ENCODE data around the gene UBE2N. TPM values are rescaled to one million over a fixed set of nuclear protein-coding genes. Genes with fewer than 3 reads are reported as not detected.
"Not testable (repeated sequence)": the region's sequence is repeated elsewhere in the genome, so short reads cannot be mapped to it uniquely, and the experiment has no call there.

UBE2N gene
- polyA plus RNA-seq, 6 donors from 2014 or later: 152 to 210 (median 157) TPM

GRCh38 chr12:93402333-93403311 is 39.1 kb downstream of the UBE2N start:
- Mint-ChIP-seq H3K27me3 (no peaks in the 10 kb centered on the region), H3K4me1 (peaks cover 0 to 6% (median 4%) of the 10 kb centered on the region in 3 donors), H3K9me3 (no peaks in the 10 kb centered on the region), H3K27ac (peak overlapping the region in 4 of 6 donors; percentile 7 to 83 (median 54)), H3K36me3 (peaks cover 0 to 4% of the 10 kb centered on the region in 2 donors), H3K4me3 (no peak overlapping the region)
- DNase-seq (no peak), ATAC-seq (ENCODE audit: low read depth in 2 of 2) (no peak)

DNA sequence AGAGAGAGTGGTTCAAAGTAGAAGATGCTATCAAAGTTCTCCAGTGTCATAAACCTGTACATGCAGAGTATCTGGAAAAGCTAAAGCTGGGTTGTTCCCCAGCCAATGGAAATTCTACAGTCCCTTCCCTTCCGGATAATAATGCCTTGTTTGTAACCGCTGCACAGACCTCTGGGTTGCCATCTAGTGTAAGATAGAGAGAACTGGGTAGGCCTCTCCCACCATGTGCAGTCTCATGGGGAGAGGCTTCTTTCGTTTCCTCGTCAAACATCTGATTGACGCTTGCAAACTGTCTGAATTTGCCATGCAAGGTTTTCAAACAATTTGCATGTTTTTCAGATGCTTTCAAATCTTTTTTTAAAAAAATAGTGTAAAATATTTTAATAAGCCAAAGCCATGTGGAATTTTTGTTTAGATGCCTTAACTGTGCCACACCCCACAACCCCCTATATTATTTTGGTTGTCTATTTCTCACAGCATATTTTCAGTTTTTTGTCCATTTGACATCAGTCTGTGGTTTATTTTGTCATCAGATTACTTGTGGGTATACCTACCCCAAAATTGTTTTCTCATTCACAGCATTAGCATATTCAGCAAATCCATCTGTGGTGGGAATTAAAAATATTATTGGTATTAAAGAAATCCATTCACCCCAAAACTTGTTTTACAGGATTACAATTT is 42.4 kb downstream of the UBE2N start:
- H3K4me1 Mint-ChIP-seq, H3K4me3 Mint-ChIP-seq, H3K27me3 Mint-ChIP-seq, H3K27ac Mint-ChIP-seq, DNase-seq, H3K36me3 Mint-ChIP-seq, H3K9me3 Mint-ChIP-seq: not testable (repeated sequence)
- peak; percentile 100 for ATAC-seq (ENCODE audit: low read depth in 2 of 2)

- Mint-ChIP-seq H3K36me3 (no peaks in the 10 kb centered on the region), H3K9me3 (no peaks in the 10 kb centered on the region), H3K4me3 (no peak overlapping the region), H3K4me1 (no peaks in the 10 kb centered on the region), H3K27me3 (no peaks in the 10 kb centered on the region), H3K27ac (no peak overlapping the region)
- DNase-seq (no peak), ATAC-seq (ENCODE audit: low read depth in 2 of 2) (no peak)
Measured at GRCh38 chr12:93397412-93397811, 44.3 kb downstream of the UBE2N start.

GRCh38 chr12:93393425-93393824 is 48.3 kb downstream of the UBE2N start:
- no peak overlapping the region for H3K27ac Mint-ChIP-seq
- no peak for ATAC-seq (ENCODE audit: low read depth in 2 of 2)
- no peaks in the 10 kb centered on the region for H3K27me3 Mint-ChIP-seq
- no peaks in the 10 kb centered on the region for H3K36me3 Mint-ChIP-seq
- H3K4me3 Mint-ChIP-seq: no peak overlapping the region
- no peaks in the 10 kb centered on the region for H3K9me3 Mint-ChIP-seq
- no peak for DNase-seq
- H3K4me1 Mint-ChIP-seq: peaks cover 11 to 35% (median 22%) of the 10 kb centered on the region in 3 donors

DNA sequence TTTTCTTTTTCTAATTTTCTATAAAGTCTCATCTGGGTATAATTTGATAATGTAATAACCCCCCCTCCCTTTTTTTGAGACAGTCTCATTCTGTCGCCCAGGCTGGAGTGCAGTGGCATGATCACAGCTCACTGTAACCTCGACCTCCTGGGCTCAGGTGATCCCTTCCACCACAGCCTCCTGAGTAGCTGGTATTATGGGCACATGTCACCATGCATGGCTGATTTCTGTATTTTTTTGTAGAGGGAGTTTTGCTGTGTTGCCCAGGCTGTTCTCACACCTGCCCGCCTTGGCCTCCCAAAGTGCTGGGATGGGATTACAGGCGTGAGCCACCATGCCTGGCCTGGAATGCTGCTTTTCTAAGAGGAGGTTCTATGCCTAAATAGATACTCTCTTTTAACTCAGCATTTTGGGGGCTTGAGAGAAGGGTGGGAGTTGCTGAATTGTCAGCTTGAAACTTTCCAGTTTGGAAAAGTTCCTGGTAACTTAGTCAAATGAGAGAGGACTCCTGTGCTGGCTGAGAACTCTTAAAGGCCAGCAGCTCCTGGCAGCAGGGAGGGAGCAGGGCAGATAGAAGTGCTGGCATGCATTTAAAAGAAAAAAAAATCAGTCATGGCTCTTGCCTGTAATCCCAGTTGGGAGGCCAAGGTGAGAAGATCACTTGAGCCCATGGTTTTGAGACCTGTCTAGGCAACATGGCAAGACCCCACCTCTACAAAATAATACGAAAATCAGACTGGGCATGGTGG is 51.0 kb downstream of the UBE2N start:
- H3K27ac Mint-ChIP-seq: peak overlapping the region; percentile 18 to 91 (median 82)
- H3K36me3 Mint-ChIP-seq: no peaks in the 10 kb centered on the region
- peak; percentile 85 to 89 for ATAC-seq (ENCODE audit: low read depth in 2 of 2)
- peak overlapping the region in 5 of 8 donors; percentile 15 to 68 (median 41) for H3K4me3 Mint-ChIP-seq
- no peak for DNase-seq
- H3K9me3 Mint-ChIP-seq: no peaks in the 10 kb centered on the region
- H3K4me1 Mint-ChIP-seq: peaks cover 24 to 44% (median 33%) of the 10 kb centered on the region in 3 donors
- H3K27me3 Mint-ChIP-seq: no peaks in the 10 kb centered on the region

- Mint-ChIP-seq H3K36me3 (no peaks in the 10 kb centered on the region), H3K4me1 (peaks cover 30 to 49% (median 40%) of the 10 kb centered on the region in 3 donors), H3K27me3 (no peaks in the 10 kb centered on the region), H3K9me3 (no peaks in the 10 kb centered on the region), H3K27ac (peak overlapping the region in 3 of 6 donors; percentile 8 to 70 (median 43)), H3K4me3 (peak overlapping the region in 2 of 8 donors; percentile 36 to 68)
- DNase-seq: no peak
- no peak for ATAC-seq (ENCODE audit: low read depth in 2 of 2)
Measured at GRCh38 chr12:93390031-93390430, 51.7 kb downstream of the UBE2N start.

GRCh38 chr12:93387780-93388179 is 54.0 kb downstream of the UBE2N start:
- no peak for ATAC-seq (ENCODE audit: low read depth in 2 of 2)

DNA sequence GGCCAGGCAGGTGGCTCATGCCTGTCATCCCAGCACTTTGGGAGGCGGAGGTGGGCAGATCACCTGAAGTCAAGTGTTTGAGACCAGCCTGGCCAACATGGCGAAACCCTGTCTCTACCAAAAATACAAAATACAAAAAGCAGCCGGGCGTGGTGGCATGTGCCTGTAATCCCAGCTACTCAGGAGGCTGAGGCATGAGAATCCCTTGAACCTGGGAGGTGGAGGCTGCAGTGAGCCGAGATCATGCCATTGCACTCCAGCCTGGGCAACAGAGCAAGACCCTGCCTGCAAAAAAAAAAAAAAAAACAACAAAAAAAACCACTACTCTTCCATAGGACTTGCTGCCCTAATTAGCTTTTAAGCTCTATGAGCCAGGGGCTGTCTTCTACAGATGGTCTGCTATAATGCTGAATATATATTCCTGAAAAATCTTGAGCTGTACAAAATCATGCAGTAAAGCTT is 59.7 kb downstream of the UBE2N start:
- peak overlapping the region in 4 of 8 donors; percentile 16 to 54 (median 36) for H3K4me3 Mint-ChIP-seq
- H3K27ac Mint-ChIP-seq: peak overlapping the region in 3 of 6 donors; percentile 15 to 94 (median 36)
- H3K4me1 Mint-ChIP-seq: peaks cover 43 to 67% (median 55%) of the 10 kb centered on the region in 3 donors

More at GRCh38 chr12:93387780-93388179, 54.0 kb downstream of the UBE2N start:
- Mint-ChIP-seq H3K36me3 (no peaks in the 10 kb centered on the region), H3K4me1 (peaks cover 32 to 70% (median 48%) of the 10 kb centered on the region in 3 donors), H3K9me3 (no peaks in the 10 kb centered on the region), H3K4me3 (no peak overlapping the region), H3K27me3 (no peaks in the 10 kb centered on the region), H3K27ac (peak overlapping the region in 2 of 6 donors; percentile 18 to 34)
- DNase-seq: no peak

GRCh38 chr12:93381161-93381975 is 60.4 kb downstream of the UBE2N start:
- peaks cover 47 to 68% (median 60%) of the 10 kb centered on the region in 3 donors for H3K4me1 Mint-ChIP-seq

More for the DNA sequence above, 59.7 kb downstream of the UBE2N start:
- not testable (repeated sequence) for H3K27me3 Mint-ChIP-seq; H3K36me3 Mint-ChIP-seq; ATAC-seq (ENCODE audit: low read depth in 2 of 2); H3K9me3 Mint-ChIP-seq; DNase-seq

DNA sequence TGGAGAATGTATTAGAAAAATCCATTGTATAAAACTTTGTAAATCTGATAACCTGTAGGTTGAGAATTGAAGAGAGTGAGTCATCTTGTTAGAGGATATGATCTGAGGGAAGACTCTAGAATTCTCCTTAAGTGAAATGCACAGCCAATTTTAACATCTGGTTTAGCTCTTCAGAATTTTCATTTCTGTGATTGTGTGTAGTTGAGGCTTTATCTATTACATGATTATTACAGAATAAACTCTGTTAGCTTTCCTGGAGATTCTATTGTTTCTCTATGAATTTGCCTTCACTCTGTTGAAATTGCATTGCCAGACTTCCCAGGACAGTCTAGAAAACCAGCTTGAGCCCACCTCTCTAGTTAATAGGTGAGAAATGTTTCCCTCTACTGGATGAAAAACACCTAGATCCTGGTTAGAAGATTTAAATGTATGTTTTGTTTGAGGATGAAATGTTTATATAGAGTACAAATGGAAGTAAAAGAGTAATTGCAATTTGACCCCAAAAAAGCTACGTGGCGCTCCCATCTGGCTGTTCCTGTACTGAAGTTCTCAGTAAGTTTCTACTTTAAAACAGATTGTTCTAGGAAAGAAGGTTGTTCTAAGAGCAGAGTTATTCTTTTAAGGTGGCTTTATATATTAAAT is 61.1 kb downstream of the UBE2N start:
- ATAC-seq (ENCODE audit: low read depth in 2 of 2) (no peak), DNase-seq (no peak)
- no peaks in the 10 kb centered on the region for H3K27me3 Mint-ChIP-seq
- H3K9me3 Mint-ChIP-seq: no peaks in the 10 kb centered on the region
- H3K27ac Mint-ChIP-seq: peak overlapping the region in 3 of 6 donors; percentile 11 to 94 (median 20)
- H3K4me1 Mint-ChIP-seq: peaks cover 46 to 68% (median 59%) of the 10 kb centered on the region in 3 donors
- H3K4me3 Mint-ChIP-seq: peak overlapping the region; percentile 21 to 100 (median 98)
- H3K36me3 Mint-ChIP-seq: no peaks in the 10 kb centered on the region

More at GRCh38 chr12:93381161-93381975, 60.4 kb downstream of the UBE2N start:
- ATAC-seq (ENCODE audit: low read depth in 2 of 2) (no peak), DNase-seq (no peak)
- no peaks in the 10 kb centered on the region for H3K27me3 Mint-ChIP-seq
- no peaks in the 10 kb centered on the region for H3K36me3 Mint-ChIP-seq
- peak overlapping the region in 3 of 6 donors; percentile 26 to 94 (median 36) for H3K27ac Mint-ChIP-seq
- H3K4me3 Mint-ChIP-seq: peak overlapping the region in 6 of 8 donors; percentile 18 to 98 (median 77)
- H3K9me3 Mint-ChIP-seq: no peaks in the 10 kb centered on the region

GRCh38 chr12:93379981-93380361 is 61.8 kb downstream of the UBE2N start:
- ATAC-seq (ENCODE audit: low read depth in 2 of 2): no peak
- H3K27me3 Mint-ChIP-seq: no peaks in the 10 kb centered on the region
- DNase-seq: no peak
- H3K27ac Mint-ChIP-seq: peak overlapping the region in 3 of 6 donors; percentile 93 to 96 (median 94)
- no peaks in the 10 kb centered on the region for H3K36me3 Mint-ChIP-seq
- H3K9me3 Mint-ChIP-seq: no peaks in the 10 kb centered on the region
- peak overlapping the region; percentile 95 to 100 (median 99) for H3K4me3 Mint-ChIP-seq
- H3K4me1 Mint-ChIP-seq: peaks cover 40 to 62% (median 53%) of the 10 kb centered on the region in 3 donors
